Measurements from ENCODE around the gene IL23A.

IL23A gene

GRCh38 chr12:56362130-56363059 lies 23.7 kb downstream of the IL23A start, which contains the start of gene APOF:
Gene APOF, minus strand, starts transcription at chr12:56362857. Its CDS starts 112 bp downstream, at chr12:56362745.
- no peak for DNase-seq

- no peak for DNase-seq
These were observed 28.3 kb downstream of the IL23A start for GRCh38 chr12:56366948-56367347.

GRCh38 chr12:56373515-56373914 lies 34.8 kb downstream of the IL23A start:
- no peak for DNase-seq

- DNase-seq: no peak
These were observed 36.3 kb downstream of the IL23A start for GRCh38 chr12:56374726-56375597.

GRCh38 chr12:56375598-56376434 lies 37.1 kb downstream of the IL23A start:
- DNase-seq: no peak

- DNase-seq: no peak
These were observed 38.8 kb downstream of the IL23A start for GRCh38 chr12:56377310-56377988.

- DNase-seq: no peak
These were observed 39.3 kb downstream of the IL23A start for GRCh38 chr12:56377989-56378316.

- no peak for DNase-seq
These were observed 43.9 kb downstream of the IL23A start for GRCh38 chr12:56382611-56383010.

- no peak for DNase-seq
These were observed 47.2 kb downstream of the IL23A start for GRCh38 chr12:56385873-56386272.

GRCh38 chr12:56387152-56387736 lies 48.6 kb downstream of the IL23A start:
- no peak for DNase-seq

- no peak for DNase-seq
These were observed 50.7 kb downstream of the IL23A start for GRCh38 chr12:56389412-56389811.
